Measurements from ENCODE around the gene SIRT2.

SIRT2 gene

GRCh38 chr19:38920602-38921419, 21.4 kb upstream of the SIRT2 start:
- no peak for DNase-seq (ENCODE audit: low spot score)

DNA sequence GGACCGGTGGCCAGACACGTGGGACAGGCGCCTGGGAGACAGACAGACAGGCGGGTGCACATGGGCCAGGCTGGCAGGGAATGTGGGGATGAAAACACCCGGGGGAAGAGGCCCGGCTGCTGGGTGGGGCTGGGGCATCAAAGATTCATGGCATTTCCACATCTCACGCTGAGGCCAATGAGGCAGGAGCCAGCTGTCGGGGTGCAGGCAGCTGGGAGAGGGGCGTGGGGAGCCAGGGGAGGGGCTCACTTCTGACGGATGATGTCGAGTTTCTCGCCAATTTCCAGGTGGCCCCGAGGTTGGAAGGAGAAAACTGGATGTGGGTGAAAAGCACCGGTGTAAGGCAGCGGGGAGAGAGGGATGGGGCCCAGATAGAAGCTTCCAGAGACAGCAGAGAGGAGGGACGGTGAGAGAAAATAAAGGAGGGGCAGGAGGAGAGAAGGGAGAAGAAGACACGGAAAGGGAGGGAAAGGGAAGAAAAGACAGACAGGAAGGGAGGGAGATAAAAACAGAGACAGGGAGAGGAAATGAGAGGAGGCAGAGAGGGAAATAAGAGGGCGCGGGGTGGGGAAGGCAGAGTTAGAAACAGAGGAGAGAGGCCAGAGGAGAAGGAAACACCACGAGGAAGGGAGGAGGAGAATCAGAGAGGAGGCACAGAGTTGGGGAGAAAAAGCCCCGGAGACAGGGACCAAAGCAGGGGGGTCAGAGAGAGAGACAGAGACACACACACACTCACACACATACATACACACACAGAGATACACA, 20.6 kb upstream of the SIRT2 start:
- no peak for DNase-seq (ENCODE audit: low spot score)

DNA sequence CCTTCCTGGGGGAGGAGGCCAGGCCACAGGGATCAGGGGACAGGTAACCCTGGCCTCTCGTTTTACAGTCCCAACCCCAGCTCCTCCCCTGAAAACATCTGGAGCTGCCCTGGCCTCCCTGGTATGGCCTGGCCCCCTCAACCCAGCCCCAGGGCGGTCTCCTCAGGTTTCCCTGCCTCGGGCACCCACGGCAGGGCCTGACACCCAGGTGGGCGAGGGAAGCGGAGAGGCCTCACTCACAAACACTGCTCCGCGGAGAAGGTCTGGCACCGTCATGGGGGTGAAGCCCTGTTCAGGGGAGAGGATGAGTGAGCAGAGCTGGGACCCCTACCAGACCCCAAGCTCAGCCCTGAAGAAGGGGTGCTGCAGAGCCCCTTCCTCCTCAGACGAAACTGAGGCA, 19.1 kb upstream of the SIRT2 start:
- no peak for DNase-seq (ENCODE audit: low spot score)

GRCh38 chr19:38917921-38918491, 18.6 kb upstream of the SIRT2 start:
- no peak for DNase-seq (ENCODE audit: low spot score)

- DNase-seq (ENCODE audit: low spot score): no peak
Observed at GRCh38 chr19:38917516-38917915, 18.1 kb upstream of the SIRT2 start.

DNA sequence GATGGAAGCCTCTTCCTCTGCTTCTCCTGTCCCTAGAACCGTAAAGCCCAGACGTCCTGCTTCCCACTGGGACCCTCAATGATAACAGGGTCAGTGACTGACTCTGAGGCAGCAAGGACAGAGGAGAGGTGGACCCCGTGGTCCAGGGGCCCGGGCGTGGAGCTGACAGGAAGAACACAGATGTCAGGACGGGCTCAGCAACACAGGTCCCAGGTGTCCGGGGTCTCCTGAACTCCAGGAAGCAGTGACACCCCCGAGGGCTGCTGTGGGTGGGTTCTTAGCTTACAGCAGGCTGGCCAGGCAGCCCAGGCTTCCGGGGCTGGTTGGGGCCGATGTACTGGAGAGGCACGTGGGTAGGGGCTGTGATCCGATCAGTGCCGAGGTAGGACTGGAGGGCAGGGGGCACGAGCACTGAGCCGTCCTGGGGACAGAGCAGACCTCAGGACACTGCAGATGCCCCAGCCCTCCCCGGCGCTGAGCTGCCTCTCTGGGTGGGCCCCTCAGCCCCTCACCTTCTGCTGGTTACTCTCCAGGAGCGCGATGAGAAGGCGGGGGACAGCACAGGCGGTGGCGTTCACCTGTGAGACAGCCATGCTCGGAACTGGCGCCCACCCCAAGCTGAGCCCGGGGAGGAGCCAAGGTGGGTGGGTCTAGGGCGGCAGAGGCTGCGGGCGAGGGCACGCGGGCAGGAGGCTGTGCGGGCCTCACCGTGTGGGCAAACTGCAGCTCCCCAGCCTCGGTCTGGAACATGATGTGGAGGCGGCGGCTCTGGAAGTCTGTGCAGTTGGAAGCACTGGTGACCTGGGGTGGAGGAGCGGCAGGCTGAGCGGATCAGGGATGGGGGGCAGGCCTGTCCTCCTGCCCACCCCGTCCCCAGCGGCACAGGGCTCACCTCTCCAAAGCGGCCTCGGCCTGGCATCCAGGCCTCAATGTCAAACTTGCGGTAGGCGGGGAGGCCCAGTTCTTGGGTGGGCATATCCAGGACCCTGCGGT, 16.2 kb upstream of the SIRT2 start:
- no peak for DNase-seq (ENCODE audit: low spot score)

- DNase-seq (ENCODE audit: low spot score): no peak
Observed at GRCh38 chr19:38913958-38914357, 14.5 kb upstream of the SIRT2 start.

- no peak for DNase-seq (ENCODE audit: low spot score)
Observed at GRCh38 chr19:38912600-38913514, 13.4 kb upstream of the SIRT2 start.

DNA sequence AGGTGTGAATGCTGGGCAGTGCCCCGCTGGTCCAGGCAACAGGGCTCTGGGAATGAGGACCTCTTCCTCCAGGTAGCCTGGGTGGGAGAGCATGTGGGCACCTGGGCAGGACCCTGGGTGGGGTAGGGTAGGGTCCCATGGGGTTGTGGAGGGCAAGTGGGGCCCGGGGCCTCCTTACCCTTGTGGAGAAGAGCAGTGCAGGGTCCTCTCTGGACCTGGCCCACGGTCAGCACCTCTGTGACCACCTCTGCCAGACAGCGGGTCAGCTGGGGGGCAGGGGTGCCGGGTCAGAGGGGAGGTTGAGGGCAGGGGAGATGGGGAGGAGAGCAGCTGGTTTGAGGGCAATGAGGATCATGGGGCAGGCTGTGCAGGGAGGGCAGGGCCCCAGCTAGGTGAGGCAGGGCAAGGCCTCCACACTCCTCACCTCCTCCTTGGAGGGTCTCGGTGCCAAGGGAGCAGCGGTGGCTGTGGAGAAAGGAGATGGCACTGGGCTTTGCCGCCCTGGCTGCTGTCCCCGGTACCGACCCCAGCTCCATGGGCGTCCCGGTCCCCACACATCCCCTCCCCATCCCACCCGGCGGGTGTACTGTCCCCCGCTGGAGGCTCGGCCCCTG, 12.1 kb upstream of the SIRT2 start:
- no peak for DNase-seq (ENCODE audit: low spot score)

- DNase-seq (ENCODE audit: low spot score): no peak
Observed at GRCh38 chr19:38910488-38910887, 11.1 kb upstream of the SIRT2 start.

DNA sequence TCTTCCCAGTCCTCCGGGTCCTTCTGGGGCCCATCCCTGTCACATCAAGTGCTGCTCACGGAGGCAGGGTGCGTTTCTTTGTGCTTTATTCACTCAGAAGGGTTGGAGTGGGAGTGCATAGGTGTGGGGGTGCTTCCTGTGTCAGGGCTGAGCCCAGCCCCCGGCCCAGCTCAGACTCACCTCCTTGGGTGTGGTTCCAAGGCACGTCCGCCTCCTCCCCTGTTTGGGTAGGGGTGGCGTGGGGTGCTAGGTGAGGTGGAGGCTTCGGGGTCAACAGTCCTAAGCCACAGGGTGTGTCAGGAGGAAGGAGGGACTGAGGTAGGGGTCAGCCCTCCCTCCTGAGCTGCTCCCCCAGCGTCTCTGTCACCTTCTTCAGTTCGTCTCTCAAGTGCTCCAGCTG, 9.5 kb upstream of the SIRT2 start:
- DNase-seq (ENCODE audit: low spot score): no peak

- no peak for DNase-seq (ENCODE audit: low spot score)
Observed at GRCh38 chr19:38907670-38908069, 8.3 kb upstream of the SIRT2 start.

- DNase-seq (ENCODE audit: low spot score): no peak
Observed at GRCh38 chr19:38907227-38907626, 7.8 kb upstream of the SIRT2 start.

- no peak for DNase-seq (ENCODE audit: low spot score)
Observed at GRCh38 chr19:38905620-38906019, 6.2 kb upstream of the SIRT2 start.

DNA sequence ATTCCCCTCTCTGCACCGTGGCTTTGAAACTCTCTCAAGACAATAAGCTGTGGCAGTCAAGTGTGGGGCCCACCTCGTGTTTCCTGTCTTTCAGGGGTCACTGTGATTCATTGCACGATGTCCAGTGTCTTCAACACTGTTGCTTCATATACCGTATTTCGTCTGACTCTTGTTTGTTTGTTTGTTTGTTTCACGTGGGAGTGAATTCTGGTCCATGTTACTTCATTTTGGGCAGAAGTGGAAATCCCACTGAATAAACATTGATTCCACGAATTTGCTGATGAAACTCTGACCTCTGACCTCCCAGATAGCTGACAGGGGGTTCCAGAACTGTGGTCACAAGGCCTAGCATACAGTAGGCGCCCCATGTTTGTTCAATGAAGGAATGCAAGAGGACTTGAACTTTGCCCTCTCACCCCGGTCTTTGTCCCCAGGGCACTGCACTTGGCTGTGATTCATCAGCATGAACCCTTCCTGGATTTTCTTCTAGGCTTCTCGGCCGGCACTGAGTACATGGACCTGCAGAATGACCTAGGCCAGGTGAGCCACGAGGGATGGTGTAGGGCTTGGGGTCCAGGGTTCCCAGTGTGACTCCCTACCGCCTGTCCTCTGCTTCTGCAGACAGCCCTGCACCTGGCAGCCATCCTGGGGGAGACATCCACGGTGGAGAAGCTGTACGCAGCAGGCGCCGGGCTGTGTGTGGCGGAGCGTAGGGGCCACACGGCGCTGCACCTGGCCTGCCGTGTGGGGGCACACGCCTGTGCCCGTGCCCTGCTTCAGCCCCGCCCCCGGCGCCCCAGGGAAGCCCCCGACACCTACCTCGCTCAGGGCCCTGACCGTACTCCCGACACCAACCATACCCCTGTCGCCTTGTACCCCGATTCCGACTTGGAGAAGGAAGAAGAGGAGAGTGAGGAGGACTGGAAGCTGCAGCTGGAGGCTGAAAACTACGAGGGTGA, 5.4 kb upstream of the SIRT2 start:
- no peak for DNase-seq (ENCODE audit: low spot score)

DNA sequence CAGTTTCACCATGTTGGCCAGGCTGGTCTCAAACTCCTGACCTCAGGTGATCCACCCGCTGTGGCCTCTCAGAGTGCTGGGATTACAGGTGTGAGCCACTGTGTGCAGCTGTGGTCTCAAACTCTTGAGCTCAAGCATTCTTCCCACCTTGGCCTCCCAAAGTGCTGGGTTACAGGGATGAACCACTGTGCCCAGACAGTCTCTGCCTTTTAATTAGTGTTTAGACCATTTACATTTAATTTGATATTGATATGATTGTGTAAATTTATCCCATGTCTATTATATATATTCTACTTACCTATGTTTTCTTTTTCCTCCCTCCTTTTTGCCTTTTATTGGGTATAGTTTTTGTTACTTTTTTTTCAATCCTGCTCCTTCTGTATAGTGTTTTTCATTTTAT, 2.3 kb upstream of the SIRT2 start:
- DNase-seq (ENCODE audit: low spot score): no peak

DNA sequence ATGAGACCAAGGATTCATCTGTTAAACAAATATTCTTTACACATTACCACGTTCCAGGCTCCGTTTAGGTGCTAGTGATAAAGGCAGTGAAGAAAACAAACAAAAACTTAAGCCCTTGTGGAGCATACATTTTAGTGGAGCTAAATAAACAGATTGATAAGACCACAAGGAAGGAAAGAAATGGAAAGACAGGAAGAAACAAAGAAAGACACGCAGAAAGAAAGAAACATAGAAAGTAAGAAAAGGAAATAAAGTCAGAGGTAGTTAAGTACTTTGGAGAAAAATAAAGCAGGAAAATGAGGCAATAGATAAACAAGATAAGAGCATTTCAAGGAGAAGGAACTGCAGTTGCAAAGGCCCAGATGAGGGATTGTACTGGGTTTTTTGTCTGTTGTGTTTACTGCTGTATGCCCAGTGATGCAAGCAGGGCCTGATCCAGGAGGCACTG, 1.3 kb upstream of the SIRT2 start:
- no peak for DNase-seq (ENCODE audit: low spot score)

- DNase-seq (ENCODE audit: low spot score): no peak
Observed at GRCh38 chr19:38900202-38900629, 798 bp upstream of the SIRT2 start.

All from globus pallidus (tissue), 1 donor.